NK-92 (cell line): Measurements from ENCODE around the gene CCL22.

ENCODE experiments used
- DNase-seq: peaks from one replicate; lab custom pipeline; 2025; ENCODE audit not compliant: unreplicated experiment; lab: John Stamatoyannopoulos, UW

Gene CCL22

GRCh38 chr16:57345666-57346204 lies 12.8 kb upstream of the CCL22 start:
- DNase-seq: no peak

DNA sequence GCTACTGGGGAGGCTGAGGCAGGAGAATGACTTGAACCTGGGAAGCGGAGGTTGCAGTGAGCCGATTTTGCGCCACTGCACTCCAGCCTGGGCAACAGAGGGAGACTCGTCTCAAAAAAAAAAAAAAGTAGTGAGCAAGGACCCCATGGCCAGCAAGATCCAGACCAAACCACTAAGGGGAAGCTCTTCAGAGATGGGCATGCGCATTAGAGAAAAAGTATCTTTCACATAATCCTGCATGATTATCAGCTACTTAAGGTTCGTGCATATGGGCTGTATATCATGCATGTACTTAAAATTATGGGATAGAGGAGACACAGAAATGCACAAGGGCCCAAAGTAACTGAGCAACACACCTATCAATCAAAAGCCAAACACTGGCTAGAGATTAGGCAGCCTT lies 10.7 kb upstream of the CCL22 start:
- DNase-seq: no peak

DNA sequence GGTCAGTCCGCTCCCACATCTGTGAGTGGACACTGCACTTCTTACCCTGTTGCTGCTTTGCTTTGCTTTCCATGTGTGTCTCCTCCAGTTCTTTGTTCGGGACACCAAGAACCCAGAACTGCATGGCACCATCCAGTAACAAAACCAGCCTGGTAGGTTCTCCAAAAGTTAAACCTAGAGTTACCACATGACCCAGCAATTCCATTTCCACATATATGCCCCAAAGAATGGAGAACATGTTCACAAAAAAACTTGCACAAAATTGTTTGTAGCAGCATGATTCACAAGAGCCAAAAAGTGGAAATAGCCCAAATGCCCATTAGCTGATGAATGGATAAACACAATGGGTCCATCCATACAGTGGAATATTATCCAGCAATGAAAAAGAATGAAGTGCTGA lies 10.3 kb upstream of the CCL22 start:
- no peak for DNase-seq

DNA sequence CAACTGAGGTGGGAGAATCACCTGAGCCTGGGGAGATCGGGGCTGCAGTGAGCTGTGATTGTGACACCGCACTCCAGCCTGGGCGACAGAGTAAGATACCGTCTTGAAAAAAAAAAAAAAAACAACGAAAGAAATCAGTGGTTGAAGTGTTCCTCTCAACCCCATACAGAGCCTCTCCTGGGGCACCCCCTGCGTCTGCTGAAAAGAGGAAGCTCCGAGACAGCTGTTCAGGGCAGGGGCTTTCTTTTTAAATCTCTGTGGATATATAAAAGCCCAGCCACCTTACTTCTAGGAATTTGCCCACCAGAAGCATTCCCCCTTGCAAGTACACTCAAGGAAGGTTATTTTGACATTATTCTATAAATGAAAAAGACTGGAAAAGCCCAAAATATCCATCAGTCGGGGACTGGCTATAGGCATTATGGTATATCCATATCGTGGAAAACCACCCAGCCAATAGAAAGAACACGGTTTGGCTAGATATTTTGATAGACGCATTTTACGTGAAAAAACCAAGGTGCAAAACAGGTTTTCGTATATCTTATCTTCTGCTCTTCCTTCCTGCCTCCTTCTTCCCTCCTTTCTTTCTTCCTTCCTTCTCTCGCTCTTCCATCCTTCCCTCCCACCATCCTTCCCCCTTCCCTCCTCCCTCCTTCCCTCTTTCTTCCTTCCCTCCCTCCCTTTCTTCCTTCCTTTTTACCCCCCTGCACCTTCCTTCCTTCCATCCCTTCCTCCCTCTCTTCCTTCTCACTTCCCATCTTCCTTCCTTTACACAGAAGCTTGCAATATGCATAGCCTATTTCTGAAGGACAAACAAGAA lies 9.2 kb upstream of the CCL22 start:
- DNase-seq: no peak

GRCh38 chr16:57352636-57353047 lies 5.9 kb upstream of the CCL22 start:
- DNase-seq: no peak

DNA sequence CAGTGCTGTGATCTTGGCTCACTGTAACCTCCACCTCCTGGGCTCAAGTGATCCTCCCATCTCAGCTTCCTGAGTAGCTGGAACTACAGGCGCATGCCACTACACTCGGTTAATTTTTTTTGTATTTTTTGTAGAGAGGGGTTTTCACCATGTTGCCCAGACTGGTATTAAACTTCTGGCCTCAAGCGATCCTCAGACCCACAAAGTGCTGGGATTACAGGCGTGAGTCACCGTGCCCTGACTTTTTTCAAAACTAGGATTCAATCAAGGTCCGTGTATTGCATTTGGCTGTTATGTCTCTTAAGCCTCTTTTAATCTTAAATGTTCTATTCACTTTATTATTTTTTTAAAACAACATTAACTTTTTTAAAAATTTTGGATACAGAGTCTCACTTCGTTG lies 4.3 kb upstream of the CCL22 start:
- no peak for DNase-seq

- DNase-seq: no peak
Observed at GRCh38 chr16:57355898-57356414, 2.6 kb upstream of the CCL22 start.

GRCh38 chr16:57356547-57356946 lies 2.0 kb upstream of the CCL22 start:
- no peak for DNase-seq

GRCh38 chr16:57357330-57358085 lies 1.1 kb upstream of the CCL22 start:
- no peak for DNase-seq

GRCh38 chr16:57358086-57358420 lies 530 bp upstream of the CCL22 start:
- no peak for DNase-seq

DNA sequence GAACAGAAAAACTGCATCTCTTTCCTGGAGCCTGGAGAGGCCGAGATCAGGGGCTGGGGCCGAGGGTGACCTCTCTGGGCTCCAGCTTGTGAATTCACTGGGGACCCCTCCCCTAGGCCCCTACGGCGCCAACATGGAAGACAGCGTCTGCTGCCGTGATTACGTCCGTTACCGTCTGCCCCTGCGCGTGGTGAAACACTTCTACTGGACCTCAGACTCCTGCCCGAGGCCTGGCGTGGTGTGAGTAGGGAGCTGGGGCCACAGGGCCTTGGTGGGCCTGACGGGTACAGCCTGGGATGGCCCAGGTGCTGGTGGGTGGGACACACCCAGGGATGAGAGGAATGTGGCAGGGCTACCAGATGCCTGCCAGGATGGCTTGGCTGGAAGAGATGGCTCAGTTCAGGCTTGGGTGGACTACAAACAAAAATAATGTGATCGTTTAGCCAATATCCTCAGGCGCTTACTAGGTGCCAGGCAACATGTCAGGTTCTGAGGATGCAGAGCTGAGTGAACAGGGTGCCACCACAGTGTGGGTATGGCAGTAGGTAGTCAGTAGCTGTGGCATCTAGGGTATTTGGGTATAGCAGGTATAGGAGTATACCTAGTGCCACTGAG lies 1.8 kb downstream of the CCL22 start:
- DNase-seq: no peak

DNA sequence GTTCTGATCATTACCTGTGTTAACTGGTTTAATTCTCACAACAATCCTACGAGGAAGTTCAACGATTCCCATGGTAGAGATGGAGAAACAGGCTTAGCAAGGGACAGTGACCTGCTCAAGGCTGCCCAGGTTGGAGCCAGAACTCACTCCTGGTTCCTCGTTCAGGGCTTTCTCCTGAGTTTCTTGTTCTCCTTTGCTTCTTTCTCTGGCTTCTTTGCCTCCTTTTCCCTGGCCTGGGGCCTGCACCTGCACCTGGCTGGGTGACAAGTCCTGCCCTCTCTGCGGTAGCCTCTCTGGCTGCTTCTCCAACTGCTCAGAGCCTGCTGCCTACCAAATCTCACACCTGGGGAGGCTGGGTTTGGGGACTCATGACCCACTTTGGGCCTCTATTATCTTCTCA lies 2.8 kb downstream of the CCL22 start:
- no peak for DNase-seq

DNA sequence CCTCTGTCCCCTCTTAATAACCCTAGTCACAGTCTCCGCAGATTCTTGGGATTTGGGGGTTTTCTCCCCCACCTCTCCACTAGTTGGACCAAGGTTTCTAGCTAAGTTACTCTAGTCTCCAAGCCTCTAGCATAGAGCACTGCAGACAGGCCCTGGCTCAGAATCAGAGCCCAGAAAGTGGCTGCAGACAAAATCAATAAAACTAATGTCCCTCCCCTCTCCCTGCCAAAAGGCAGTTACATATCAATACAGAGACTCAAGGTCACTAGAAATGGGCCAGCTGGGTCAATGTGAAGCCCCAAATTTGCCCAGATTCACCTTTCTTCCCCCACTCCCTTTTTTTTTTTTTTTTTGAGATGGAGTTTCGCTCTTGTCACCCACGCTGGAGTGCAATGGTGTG lies 5.6 kb downstream of the CCL22 start:
- DNase-seq: no peak

GRCh38 chr16:57366544-57367040 lies 8.0 kb downstream of the CCL22 start:
- no peak for DNase-seq

- no peak for DNase-seq
Observed at GRCh38 chr16:57367116-57367752, 8.7 kb downstream of the CCL22 start.

DNA sequence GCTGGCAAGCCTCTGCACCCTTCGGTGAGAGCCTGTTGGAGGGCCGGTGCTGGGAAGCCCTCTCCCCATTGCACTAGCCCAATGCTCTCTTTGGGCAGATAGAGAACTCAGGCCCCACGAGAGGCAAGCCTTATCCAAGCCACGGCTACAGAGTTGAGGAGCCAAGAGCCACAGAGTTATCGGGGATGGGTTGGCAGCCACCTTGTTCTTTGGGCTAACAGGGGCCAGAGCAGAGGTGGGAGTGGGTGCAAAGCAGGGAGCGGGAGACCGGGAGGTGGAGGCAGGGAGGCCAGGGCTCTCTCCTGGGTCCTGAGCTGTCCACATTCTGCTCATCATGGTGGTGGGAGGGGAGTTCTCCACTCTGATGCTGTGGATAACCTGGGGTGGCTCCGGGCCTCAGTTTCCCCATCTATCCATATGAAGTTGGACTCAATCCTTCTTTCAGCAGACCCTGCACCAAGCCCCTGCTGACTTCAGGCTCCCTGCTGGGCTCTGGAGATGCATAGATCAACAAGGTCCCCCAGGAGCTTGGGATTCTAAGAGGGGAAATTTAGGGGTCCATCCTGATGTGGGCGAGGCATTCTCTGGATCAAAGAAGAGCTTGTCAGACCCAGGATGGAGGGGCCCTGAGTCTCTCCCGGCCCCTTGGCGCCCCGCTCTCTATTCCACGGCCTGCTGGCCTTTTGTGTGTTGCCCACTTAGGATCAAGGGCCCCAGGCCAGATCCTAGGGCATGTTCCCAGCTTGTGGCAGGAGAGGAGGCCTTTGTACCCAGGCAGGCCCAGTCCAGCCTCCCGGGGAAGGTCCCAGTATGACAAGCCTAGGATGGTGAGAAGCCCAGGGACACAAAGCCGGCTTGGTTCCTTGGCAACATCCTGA lies 13.2 kb downstream of the CCL22 start:
- DNase-seq: no peak

DNA sequence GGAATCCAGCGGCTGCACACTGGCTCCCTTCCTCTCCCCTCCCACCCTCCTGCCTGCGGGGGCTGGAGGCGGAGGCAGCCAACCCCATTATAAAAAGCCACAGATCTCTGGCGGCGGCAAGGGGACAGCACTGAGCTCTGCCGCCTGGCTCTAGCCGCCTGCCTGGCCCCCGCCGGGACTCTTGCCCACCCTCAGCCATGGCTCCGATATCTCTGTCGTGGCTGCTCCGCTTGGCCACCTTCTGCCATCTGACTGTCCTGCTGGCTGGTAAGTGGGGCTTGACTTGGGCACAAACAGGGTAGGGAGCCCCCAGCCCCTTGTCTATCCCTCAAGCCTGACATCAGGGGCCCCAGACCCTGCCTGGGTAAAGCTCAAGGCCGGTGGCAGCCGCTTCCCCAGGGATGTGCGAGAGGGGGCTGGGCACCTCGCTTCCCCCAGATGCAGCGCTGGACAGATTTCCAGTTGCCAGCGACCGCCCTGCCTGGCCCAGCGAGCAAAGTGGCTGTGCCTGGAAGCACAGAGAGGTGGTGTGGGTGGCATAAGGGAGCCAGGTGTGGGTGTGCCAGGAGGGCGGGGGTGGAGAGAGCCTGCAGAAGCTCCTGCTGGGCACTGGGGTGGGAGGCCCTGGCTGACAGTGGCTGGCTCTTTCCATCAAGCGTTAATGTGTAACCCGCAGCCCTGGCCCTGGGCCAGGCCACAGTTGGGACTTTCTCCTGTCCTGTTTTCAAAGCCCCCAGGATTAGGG lies 14.0 kb downstream of the CCL22 start, which contains the start of gene CX3CL1:
Gene CX3CL1, plus strand, starts transcription at position 119 of the 745 bp plus-strand sequence. Its CDS starts 79 bp downstream, at position 198.
- no peak for DNase-seq

DNA sequence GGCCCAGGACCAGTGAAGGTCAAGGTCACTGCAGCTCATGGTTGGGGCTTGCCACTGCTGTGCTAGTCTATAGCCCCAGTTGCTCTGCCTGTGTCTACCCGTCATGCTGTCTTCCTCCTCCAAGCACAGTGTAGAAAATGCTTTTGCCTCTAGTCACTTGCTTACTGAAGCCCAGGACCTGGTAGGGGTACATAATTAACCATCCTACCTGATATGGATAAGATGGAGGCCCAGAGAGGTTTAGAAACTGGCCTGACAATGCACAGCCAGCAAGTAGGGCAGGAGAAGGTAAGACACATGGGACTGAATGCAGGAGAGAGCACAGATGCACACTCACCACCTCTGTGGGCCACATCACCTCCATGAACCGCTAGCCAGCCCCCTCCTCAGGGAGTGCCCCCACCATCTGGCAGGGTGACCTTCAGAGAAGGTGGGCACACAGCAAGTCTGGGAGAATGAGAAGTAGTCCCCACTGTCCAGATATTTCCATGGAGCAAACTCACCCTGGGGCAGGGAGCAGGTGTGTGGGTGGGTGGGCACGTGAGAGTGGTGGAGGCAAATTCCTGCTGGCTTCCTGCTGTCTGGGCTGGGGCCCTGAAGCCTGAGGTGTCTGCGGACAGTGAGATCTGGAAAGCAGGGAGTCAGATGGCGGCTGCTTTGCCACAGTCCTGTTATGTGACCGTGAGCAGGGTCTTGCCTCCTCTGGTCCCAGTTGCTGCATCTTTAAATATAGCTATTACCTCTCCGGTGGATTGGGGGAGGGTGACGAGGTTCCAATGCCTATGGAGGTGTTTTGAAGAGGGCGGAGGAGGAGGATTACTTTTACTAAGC lies 14.7 kb downstream of the CCL22 start:
- no peak for DNase-seq
